ENCODE results near the gene SUSD1.

The SUSD1 gene

GRCh38 chr9:112035166-112035826 lies 139.8 kb downstream of the SUSD1 start:
- DNase-seq (no peak), ATAC-seq (replicated peaks) (no peak)
- Mint-ChIP-seq H3K4me3 (peak overlapping the region; percentile 51 to 63), H3K27ac (peak overlapping the region; percentile 95), H3K27me3 (no peaks in the 10 kb centered on the region), H3K36me3 (peaks cover 12 to 21% of the 10 kb centered on the region in 2 donors), H3K4me1 (peaks cover 56 to 94% of the 10 kb centered on the region in 2 donors), H3K9me3 (peaks cover 0 to 3% of the 10 kb centered on the region in 2 donors)

DNA sequence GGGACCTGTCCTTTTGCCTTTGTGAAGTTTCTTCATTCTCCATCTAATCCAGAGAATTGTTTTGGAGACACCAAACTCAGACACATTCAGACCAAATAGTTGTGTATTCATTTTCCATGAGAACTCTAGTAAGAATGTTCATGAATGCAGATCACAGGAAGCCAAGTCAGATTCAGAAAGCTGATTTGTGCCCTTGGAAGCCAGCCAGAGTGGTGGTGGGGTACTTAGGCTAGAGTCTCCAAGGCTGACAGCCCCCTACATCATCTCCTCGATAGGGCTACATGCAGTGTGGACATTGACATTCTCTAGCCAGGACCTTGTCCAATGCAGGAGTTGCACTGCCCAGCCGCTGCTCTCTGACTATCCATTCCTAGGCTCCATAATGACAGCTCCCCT lies 140.9 kb downstream of the SUSD1 start:
- Mint-ChIP-seq H3K27me3 (no peaks in the 10 kb centered on the region), H3K4me3 (peak overlapping the region in 1 of 2 donors; percentile 46), H3K9me3 (no peaks in the 10 kb centered on the region), H3K4me1 (peaks cover 55 to 91% of the 10 kb centered on the region in 2 donors), H3K27ac (peak overlapping the region; percentile 95), H3K36me3 (peaks cover 8 to 13% of the 10 kb centered on the region in 2 donors)
- DNase-seq (no peak), ATAC-seq (replicated peaks) (no peak)

- Mint-ChIP-seq H3K4me3 (peak overlapping the region; percentile 46 to 65), H3K4me1 (peaks cover 54 to 89% of the 10 kb centered on the region in 2 donors), H3K36me3 (peaks cover 6 to 13% of the 10 kb centered on the region in 2 donors), H3K9me3 (no peaks in the 10 kb centered on the region), H3K27ac (peak overlapping the region; percentile 95), H3K27me3 (no peaks in the 10 kb centered on the region)
- ATAC-seq (replicated peaks) (no peak), DNase-seq (no peak)
Measured at GRCh38 chr9:112033237-112034215, 141.6 kb downstream of the SUSD1 start.

DNA sequence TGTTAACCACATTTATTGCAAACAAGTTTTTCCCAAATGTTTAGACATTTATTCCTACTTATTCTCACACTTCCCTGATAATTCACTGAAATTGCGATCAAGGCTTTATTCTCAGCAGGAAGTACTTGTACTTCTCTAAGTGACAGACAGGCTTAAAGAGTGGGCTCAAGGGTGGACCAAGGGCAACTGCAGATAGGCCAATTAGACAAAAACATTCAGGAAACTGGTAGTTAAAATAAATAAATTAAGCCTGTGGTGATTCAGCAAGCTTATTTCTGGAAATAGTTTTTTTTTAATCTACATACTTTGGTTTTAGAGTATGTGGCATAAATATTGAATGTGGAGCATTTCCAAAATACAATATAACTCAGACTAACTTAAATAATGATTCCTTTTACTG lies 142.4 kb downstream of the SUSD1 start:
- Mint-ChIP-seq H3K27me3 (no peaks in the 10 kb centered on the region), H3K36me3 (peaks cover 6 to 18% of the 10 kb centered on the region in 2 donors), H3K4me1 (peaks cover 57 to 88% of the 10 kb centered on the region in 2 donors), H3K27ac (peak overlapping the region; percentile 95), H3K4me3 (no peak overlapping the region), H3K9me3 (no peaks in the 10 kb centered on the region)
- no peak for DNase-seq
- ATAC-seq (replicated peaks), result no peak

DNA sequence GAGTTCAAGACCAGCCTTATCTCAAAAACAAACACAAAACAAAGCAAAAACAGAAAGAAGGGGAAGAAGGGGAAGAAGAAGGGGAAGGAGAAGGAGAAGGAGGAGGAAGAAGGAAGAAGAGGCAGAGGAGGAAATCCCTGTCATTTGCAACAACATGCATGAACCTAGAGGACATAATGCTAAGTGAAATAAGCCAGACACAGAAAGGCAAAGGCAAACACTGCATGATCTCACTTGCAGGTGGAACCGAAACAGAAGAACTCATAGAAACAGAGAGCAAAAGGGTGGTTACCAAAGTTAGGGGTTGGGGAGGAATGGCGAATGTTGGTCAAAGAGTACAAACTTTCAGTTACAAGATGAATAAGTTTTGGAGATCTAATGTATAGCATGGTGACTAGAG lies 143.1 kb downstream of the SUSD1 start:
- peak overlapping the region; percentile 95 for H3K27ac Mint-ChIP-seq

DNA sequence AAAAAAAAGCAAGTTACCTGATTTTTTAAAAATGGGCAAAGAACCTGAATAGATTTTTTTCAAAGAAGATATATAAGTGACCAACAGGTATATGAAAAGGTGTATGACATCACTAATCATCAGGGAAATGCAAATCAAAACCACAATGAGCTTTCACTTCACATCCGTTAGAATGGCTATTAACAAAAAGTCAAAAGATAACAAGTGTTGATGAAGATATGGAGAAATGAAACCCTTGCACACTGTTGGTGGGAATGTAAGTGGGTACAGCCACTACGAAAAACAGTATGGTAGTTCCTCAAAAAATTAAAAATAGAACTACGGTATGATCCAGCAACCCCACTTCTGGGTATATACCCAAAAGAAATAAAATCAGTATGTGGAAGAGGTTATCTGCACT lies 143.7 kb downstream of the SUSD1 start:
- ATAC-seq (replicated peaks) (peak; percentile 6 to 9), DNase-seq (no peak)
- Mint-ChIP-seq H3K27ac (peak overlapping the region; percentile 95), H3K9me3 (no peaks in the 10 kb centered on the region), H3K27me3 (no peaks in the 10 kb centered on the region), H3K36me3 (peaks cover 6 to 18% of the 10 kb centered on the region in 2 donors), H3K4me1 (peaks cover 48 to 75% of the 10 kb centered on the region in 2 donors), H3K4me3 (peak overlapping the region; percentile 60 to 77)

More for the DNA sequence above, 143.1 kb downstream of the SUSD1 start:
- Mint-ChIP-seq H3K27me3 (no peaks in the 10 kb centered on the region), H3K36me3 (peaks cover 6 to 18% of the 10 kb centered on the region in 2 donors), H3K4me3 (peak overlapping the region; percentile 60 to 77), H3K9me3 (no peaks in the 10 kb centered on the region), H3K4me1 (peaks cover 50 to 80% of the 10 kb centered on the region in 2 donors)
- DNase-seq (peak; percentile 62), ATAC-seq (replicated peaks) (peak; percentile 44 to 45)

DNA sequence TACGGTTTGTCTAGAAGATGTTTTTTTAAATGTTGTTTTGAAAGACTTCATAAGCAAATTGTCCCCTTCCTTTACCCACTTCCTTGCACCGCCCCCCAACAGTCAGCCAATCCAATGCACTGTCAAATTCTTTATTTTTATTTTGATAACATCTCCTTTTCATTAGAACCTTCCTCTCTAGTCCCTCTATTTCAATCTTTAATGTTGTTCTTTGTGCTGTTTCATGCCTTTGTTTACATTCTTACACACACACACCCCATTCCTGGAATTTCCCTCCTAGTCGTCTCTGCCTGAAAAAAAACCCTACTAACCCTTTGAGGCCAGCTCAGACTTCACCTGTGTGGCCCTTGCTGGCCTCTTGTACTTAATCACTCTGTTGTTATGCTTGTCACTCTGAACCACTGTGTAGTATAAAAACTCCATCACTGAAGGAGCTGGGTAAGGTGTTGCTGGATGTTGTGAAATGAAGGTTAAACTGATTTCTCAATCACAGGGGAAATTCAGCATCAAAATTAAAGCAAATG lies 145.1 kb downstream of the SUSD1 start:
- no peak for DNase-seq
- Mint-ChIP-seq H3K27me3 (no peaks in the 10 kb centered on the region), H3K4me3 (peak overlapping the region; percentile 27 to 61), H3K4me1 (peaks cover 50 to 75% of the 10 kb centered on the region in 2 donors), H3K9me3 (peaks cover 4% of the 10 kb centered on the region in 2 donors), H3K36me3 (peaks cover 17 to 27% of the 10 kb centered on the region in 2 donors), H3K27ac (peak overlapping the region; percentile 91)
- peak; percentile 9 to 10 for ATAC-seq (replicated peaks)

DNA sequence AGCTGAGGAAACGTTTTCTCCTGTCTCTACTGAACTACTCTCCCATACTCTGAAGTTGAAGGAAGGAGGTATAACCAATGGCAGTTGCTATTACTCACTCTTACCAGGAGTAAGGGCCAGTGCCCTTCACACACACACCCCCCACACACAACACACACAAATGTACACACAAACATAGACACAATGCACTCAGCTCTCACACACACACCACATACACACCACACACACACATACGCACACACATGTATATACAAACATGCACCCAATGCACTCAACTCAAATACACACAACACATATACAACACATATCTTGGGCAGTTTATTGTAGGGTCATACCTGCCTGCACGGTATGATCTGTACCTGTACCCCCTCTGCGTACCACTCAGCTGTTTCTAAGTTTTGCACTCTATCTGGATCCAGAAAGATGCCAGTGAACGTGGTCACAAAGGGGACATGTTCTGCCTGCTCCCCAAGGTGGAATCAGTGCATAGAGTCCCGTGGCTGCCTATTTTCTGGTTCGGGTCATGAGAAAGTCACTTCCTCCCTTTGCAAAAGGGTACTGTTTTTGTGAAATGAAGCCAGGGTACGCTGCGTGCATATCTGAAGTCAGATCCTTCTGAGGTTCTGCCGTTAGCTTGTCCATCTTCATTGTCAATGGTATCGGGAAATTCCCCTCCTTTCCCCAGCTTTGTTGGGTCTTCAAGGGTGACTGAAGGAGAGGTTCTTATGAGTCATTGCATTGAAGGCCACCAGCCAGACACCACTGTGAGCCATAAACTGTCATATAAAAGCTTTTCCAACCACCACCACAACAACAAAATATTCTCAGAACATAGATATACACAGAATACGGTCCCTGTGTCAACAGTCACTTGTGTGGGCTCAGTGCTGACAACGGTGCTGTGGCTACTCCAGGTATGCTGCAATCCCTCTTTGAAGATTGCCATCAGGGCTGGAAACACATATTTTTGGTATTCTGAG lies 146.6 kb downstream of the SUSD1 start:
- Mint-ChIP-seq H3K4me3 (peak overlapping the region; percentile 69 to 80), H3K9me3 (peaks cover 4% of the 10 kb centered on the region in 2 donors), H3K36me3 (peaks cover 15 to 20% of the 10 kb centered on the region in 2 donors), H3K4me1 (peaks cover 37 to 64% of the 10 kb centered on the region in 2 donors), H3K27me3 (no peaks in the 10 kb centered on the region), H3K27ac (peak overlapping the region; percentile 90)
- peak; percentile 80 to 82 for ATAC-seq (replicated peaks)
- peak; percentile 87 for DNase-seq

- DNase-seq, result no peak
- Mint-ChIP-seq H3K4me3 (peak overlapping the region in 1 of 2 donors; percentile 9), H3K9me3 (peaks cover 4 to 7% of the 10 kb centered on the region in 2 donors), H3K27ac (peak overlapping the region; percentile 79), H3K4me1 (peaks cover 44 to 68% of the 10 kb centered on the region in 2 donors), H3K36me3 (peaks cover 20 to 22% of the 10 kb centered on the region in 2 donors), H3K27me3 (no peaks in the 10 kb centered on the region)
- ATAC-seq (replicated peaks), result no peak
Measured at GRCh38 chr9:112025850-112026249, 149.2 kb downstream of the SUSD1 start.

GRCh38 chr9:112021742-112022141 lies 153.4 kb downstream of the SUSD1 start:
- DNase-seq (no peak), ATAC-seq (replicated peaks) (peak in 1 of 2 donors; percentile 8)
- Mint-ChIP-seq H3K27ac (peak overlapping the region; percentile 87), H3K4me3 (peak overlapping the region in 1 of 2 donors; percentile 37), H3K4me1 (peaks cover 45 to 83% of the 10 kb centered on the region in 2 donors), H3K9me3 (peaks cover 4 to 9% of the 10 kb centered on the region in 2 donors), H3K36me3 (peaks cover 20 to 22% of the 10 kb centered on the region in 2 donors), H3K27me3 (no peaks in the 10 kb centered on the region)

DNA sequence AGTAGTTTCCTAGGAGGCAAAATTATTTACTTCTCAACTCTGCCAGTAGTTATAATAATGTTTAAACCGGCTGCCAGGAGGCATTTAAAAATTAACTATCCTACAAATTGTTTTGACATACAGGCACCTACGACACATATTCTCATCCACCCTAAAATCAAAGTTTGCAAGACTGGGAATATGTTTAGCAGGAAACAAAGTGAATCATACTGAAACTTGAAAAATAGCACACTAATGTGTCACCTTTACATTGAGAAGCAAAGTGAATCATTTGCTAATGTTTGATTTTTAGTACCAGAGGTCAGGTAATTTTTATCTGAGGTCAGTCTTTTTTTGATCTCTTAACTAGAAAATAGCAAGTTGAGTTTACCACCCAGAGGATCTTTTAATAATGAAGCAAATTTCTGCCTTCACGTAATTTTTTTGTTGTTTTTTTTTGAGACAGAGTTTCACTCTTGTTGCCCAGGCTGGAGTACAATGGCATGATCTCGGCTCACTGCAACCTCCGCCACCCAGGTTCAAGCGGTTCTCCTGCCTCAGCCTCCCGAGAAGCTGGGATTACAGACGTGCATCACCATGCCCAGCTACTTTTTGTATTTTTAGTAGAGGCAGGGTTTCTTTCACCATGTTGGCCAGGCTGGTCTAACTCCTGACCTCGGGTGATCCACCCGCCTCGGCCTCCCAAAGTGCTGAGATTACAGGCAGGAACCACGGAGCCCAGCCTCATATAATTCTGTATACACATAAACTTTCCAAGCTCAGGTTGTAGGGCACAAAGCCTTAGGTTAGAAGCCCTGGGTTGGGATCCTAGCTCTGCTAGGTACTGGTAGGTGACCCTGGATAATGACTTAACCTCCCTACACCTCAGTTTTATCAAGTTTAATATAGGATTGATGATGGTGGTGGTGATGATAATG lies 154.2 kb downstream of the SUSD1 start:
- Mint-ChIP-seq H3K9me3 (peaks cover 4 to 9% of the 10 kb centered on the region in 2 donors), H3K36me3 (peaks cover 18% of the 10 kb centered on the region in 2 donors), H3K27me3 (no peaks in the 10 kb centered on the region), H3K27ac (peak overlapping the region; percentile 87), H3K4me3 (peak overlapping the region; percentile 5 to 51), H3K4me1 (peaks cover 46 to 82% of the 10 kb centered on the region in 2 donors)
- ATAC-seq (replicated peaks) (peak; percentile 63 to 72), DNase-seq (no peak)

DNA sequence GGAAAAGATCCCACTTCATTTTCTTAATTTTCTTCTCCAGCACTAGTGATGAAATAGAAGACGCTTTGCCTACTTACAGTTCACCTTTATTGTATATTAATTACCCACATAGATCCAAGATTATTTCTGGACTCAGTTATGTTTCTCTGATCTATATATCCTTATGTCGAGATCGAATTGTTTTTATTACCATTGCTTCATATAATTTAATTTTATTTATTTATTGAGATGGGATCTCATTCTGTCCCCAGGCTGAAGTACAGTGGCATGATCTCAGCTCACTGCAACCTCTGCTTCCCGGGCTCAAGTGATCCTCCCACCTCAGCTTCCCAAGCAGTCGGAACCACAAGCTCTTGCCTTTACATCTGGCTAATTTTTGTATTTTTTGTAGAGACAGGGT lies 157.2 kb downstream of the SUSD1 start:
- H3K4me3 Mint-ChIP-seq, result no peak overlapping the region
- no peak overlapping the region for H3K27ac Mint-ChIP-seq
- H3K9me3 Mint-ChIP-seq, result peaks cover 0 to 3% of the 10 kb centered on the region in 2 donors
- DNase-seq (no peak), ATAC-seq (replicated peaks) (no peak)
- peaks cover 3 to 4% of the 10 kb centered on the region in 2 donors for H3K36me3 Mint-ChIP-seq
- peaks cover 54 to 93% of the 10 kb centered on the region in 2 donors for H3K4me1 Mint-ChIP-seq
- H3K27me3 Mint-ChIP-seq, result no peaks in the 10 kb centered on the region

Data from stimulated activated naive B cell treated with anti-CD40 and anti-IgM and Interleukin-4, amounts not matched to agents 10 μg/mL and 1 μg/mL and 100 μg/mL, for 72 hours (primary cell).